GM12878 (cell line): ENCODE data around the gene DLST. TPM values are rescaled to one million over a fixed set of nuclear protein-coding genes. Genes with fewer than 3 reads are reported as not detected.

ENCODE experiments used
- BMI1 ChIP-seq: fragments of 450-650 bp; IDR thresholded peaks from 2 replicates; pipeline ENCODE4 v1.6.1; 2016; ENCODE audit warnings: mild to moderate bottlenecking, moderate library complexity, borderline replicate concordance
- CBX3 ChIP-seq: fragments of 200-600 bp; sonication (generic); IDR thresholded peaks from 2 replicates; pipeline ENCODE4 v1.6.1; 2016; ENCODE audit warnings: low read depth, borderline replicate concordance
- DPF2 ChIP-seq: fragments of 450-650 bp; IDR thresholded peaks from 2 replicates; pipeline ENCODE4 v1.6.1; 2017; ENCODE audit warnings: mild to moderate bottlenecking
- E4F1 ChIP-seq: fragments of 450-650 bp; IDR thresholded peaks from 2 replicates; pipeline ENCODE4 v1.6.1; 2018; ENCODE audit warnings: borderline replicate concordance, mild to moderate bottlenecking; ENCODE audit not compliant: partially characterized antibody
- FOXK2 ChIP-seq: fragments of 450-650 bp; IDR thresholded peaks from 2 replicates; pipeline ENCODE4 v1.6.1; 2017; ENCODE audit warnings: mild to moderate bottlenecking, moderate library complexity
- MYB ChIP-seq: fragments of 150-350 bp; IDR thresholded peaks from 2 replicates; pipeline ENCODE4 v1.6.1; 2014; ENCODE audit warnings: mild to moderate bottlenecking, low read depth, low read length, borderline replicate concordance
- NBN ChIP-seq: fragments of 450-650 bp; IDR thresholded peaks from 2 replicates; pipeline ENCODE4 v1.6.1; 2016
- PAX8 ChIP-seq: fragments of 450-650 bp; IDR thresholded peaks from 2 replicates; pipeline ENCODE4 v1.6.1; 2017; ENCODE audit warnings: mild to moderate bottlenecking, moderate library complexity
- PKNOX1 ChIP-seq: fragments of 450-650 bp; IDR thresholded peaks from 2 replicates; pipeline ENCODE4 v1.6.1; 2016; ENCODE audit warnings: mild to moderate bottlenecking
- POLR2AphosphoS5 ChIP-seq: IDR thresholded peaks from 2 replicates; pipeline ENCODE4 v1.6.1; 2011; ENCODE audit warnings: mild to moderate bottlenecking, low read length, inconsistent platforms
- RAD21 ChIP-seq: IDR thresholded peaks from 2 replicates; pipeline ENCODE4 v1.6.1; 2011; ENCODE audit warnings: mild to moderate bottlenecking, low read depth, low read length, moderate library complexity; ENCODE audit not compliant: insufficient read depth
- RAD51 ChIP-seq: fragments of 450-650 bp; IDR thresholded peaks from 2 replicates; pipeline ENCODE4 v1.6.1; 2016; ENCODE audit warnings: moderate library complexity, mild to moderate bottlenecking, inconsistent platforms
- RCOR1 ChIP-seq: conservative IDR thresholded peaks from 2 replicates; pipeline ENCODE4 v1.6.1; 2012; ENCODE audit warnings: low read depth, low read length, improper control_type of control experiment
- RELA ChIP-seq: fragments of 450-650 bp; IDR thresholded peaks from 2 replicates; pipeline ENCODE4 v1.8.0; 2014; ENCODE audit warnings: borderline replicate concordance; ENCODE audit not compliant: partially characterized antibody
- TCF3 ChIP-seq: IDR thresholded peaks from 2 replicates; pipeline ENCODE4 v1.6.1; 2012; ENCODE audit warnings: low read depth, mild to moderate bottlenecking, low read length, borderline replicate concordance; ENCODE audit not compliant: insufficient read depth
- WRNIP1 ChIP-seq: IDR thresholded peaks from 2 replicates; pipeline ENCODE4 v1.6.1; 2011; ENCODE audit warnings: low read depth, low read length, improper control_type of control experiment, borderline replicate concordance
- ZZZ3 ChIP-seq: IDR thresholded peaks from 2 replicates; pipeline ENCODE4 v1.6.1; 2011; ENCODE audit warnings: low read depth; ENCODE audit not compliant: control insufficient read depth, insufficient read length
- polyA plus RNA-seq, 11 experiments: library from polyadenylated mRNA; depleted of rRNA in 4 of 11; unstranded in 6 of 11; stranded (reverse) in 5 of 11; fragments of >200 nt; fragmentation: Nextera tagmentation in 4 of 11; fragmentation: Illumina TruSeq in 1 of 11; extraction: Ambion mirVana in 4 of 11; extraction: Trizol in 1 of 11; gene quantifications; 1 replicate in 1 of 11; 2 replicates in 10 of 11; pipeline versions ENCODE4 v1.2.1 to v1.2.3, GENCODE V29; 2011 to 2016; ENCODE audit warnings: inconsistent platforms in 2 of 11, missing spikeins in 2 of 11, low read depth in 1 of 11
- total RNA-seq, 4 experiments: library from RNA; depleted of rRNA in 3 of 4; stranded (reverse); fragments of >200 nt in 3 of 4; fragmentation: Illumina TruSeq in 1 of 4; extraction: Trizol in 1 of 4; gene quantifications; 2 replicates each; pipeline versions ENCODE4 v1.2.1 to v1.2.3, GENCODE V29; 2013 to 2021
- TF ChIP-seq, protein P1 (sequence below): fragments of 450-650 bp; IDR thresholded peaks from 2 replicates; pipeline ENCODE4 v1.6.1; 2017; ENCODE audit warnings: mild to moderate bottlenecking, moderate library complexity
- TF ChIP-seq, protein P2 (sequence below): fragments of 450-650 bp; IDR thresholded peaks from 2 replicates; pipeline ENCODE4 v1.6.1; 2017; ENCODE audit warnings: low read depth, mild to moderate bottlenecking, moderate library complexity
- TF ChIP-seq, protein P3 (sequence below): fragments of 450-650 bp; IDR thresholded peaks from 2 replicates; pipeline ENCODE4 v1.6.1; 2016; ENCODE audit warnings: mild to moderate bottlenecking

The DLST gene
- total and polyA plus RNA-seq, 10 of the 15 experiments (the other 5 are each of a cell fraction or from before 2014, with no cell fraction given) = 2.9 to 141 (median 67.7) TPM

- TF ChIP-seq, protein P1, sequence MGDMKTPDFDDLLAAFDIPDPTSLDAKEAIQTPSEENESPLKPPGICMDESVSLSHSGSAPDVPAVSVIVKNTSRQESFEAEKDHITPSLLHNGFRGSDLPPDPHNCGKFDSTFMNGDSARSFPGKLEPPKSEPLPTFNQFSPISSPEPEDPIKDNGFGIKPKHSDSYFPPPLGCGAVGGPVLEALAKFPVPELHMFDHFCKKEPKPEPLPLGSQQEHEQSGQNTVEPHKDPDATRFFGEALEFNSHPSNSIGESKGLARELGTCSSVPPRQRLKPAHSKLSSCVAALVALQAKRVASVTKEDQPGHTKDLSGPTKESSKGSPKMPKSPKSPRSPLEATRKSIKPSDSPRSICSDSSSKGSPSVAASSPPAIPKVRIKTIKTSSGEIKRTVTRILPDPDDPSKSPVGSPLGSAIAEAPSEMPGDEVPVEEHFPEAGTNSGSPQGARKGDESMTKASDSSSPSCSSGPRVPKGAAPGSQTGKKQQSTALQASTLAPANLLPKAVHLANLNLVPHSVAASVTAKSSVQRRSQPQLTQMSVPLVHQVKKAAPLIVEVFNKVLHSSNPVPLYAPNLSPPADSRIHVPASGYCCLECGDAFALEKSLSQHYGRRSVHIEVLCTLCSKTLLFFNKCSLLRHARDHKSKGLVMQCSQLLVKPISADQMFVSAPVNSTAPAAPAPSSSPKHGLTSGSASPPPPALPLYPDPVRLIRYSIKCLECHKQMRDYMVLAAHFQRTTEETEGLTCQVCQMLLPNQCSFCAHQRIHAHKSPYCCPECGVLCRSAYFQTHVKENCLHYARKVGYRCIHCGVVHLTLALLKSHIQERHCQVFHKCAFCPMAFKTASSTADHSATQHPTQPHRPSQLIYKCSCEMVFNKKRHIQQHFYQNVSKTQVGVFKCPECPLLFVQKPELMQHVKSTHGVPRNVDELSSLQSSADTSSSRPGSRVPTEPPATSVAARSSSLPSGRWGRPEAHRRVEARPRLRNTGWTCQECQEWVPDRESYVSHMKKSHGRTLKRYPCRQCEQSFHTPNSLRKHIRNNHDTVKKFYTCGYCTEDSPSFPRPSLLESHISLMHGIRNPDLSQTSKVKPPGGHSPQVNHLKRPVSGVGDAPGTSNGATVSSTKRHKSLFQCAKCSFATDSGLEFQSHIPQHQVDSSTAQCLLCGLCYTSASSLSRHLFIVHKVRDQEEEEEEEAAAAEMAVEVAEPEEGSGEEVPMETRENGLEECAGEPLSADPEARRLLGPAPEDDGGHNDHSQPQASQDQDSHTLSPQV = no peak
- TF ChIP-seq WRNIP1 (no peak), RCOR1 (no peak), RELA (peak; percentile 3), PKNOX1 (peak; percentile 48), BMI1 (no peak), RAD51 (no peak), TCF3 (0 out of 2 replicates have a peak, but pooled peaks have one; percentile 32), CBX3 (no peak), RAD21 (no peak), MYB (no peak), PAX8 (no peak), ZZZ3 (no peak), FOXK2 (peak; percentile 98), DPF2 (peak; percentile 84), POLR2AphosphoS5 (peak; percentile 86), E4F1 (peak; percentile 78), NBN (peak; percentile 84)
- TF ChIP-seq, protein P2, sequence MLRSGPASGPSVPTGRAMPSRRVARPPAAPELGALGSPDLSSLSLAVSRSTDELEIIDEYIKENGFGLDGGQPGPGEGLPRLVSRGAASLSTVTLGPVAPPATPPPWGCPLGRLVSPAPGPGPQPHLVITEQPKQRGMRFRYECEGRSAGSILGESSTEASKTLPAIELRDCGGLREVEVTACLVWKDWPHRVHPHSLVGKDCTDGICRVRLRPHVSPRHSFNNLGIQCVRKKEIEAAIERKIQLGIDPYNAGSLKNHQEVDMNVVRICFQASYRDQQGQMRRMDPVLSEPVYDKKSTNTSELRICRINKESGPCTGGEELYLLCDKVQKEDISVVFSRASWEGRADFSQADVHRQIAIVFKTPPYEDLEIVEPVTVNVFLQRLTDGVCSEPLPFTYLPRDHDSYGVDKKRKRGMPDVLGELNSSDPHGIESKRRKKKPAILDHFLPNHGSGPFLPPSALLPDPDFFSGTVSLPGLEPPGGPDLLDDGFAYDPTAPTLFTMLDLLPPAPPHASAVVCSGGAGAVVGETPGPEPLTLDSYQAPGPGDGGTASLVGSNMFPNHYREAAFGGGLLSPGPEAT = peak; percentile 93
- TF ChIP-seq, protein P3, sequence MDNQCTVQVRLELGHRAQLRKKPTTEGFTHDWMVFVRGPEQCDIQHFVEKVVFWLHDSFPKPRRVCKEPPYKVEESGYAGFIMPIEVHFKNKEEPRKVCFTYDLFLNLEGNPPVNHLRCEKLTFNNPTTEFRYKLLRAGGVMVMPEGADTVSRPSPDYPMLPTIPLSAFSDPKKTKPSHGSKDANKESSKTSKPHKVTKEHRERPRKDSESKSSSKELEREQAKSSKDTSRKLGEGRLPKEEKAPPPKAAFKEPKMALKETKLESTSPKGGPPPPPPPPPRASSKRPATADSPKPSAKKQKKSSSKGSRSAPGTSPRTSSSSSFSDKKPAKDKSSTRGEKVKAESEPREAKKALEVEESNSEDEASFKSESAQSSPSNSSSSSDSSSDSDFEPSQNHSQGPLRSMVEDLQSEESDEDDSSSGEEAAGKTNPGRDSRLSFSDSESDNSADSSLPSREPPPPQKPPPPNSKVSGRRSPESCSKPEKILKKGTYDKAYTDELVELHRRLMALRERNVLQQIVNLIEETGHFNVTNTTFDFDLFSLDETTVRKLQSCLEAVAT = peak; percentile 74
Observed at GRCh38 chr14:74881431-74882102, at the start of gene DLST (continued).
